Fibroblast of lung (primary cell): ENCODE measurements around the gene TMEM198. TPM values are rescaled to one million over a fixed set of nuclear protein-coding genes. Genes with fewer than 3 reads are reported as not detected.

Experiments used
- DNase-seq, 2 donors: peaks; one replicate each; pipeline versions ENCODE4 v3.0.0 to v3.0.0-alpha.2; 2010; ENCODE audit warnings: low read depth in 2 of 2
- H2AFZ ChIP-seq: 2 replicates; pipeline ENCODE4 v1.5.1; 2012; ENCODE audit warnings: low read length, control low read depth, inconsistent platforms
- H3K27ac ChIP-seq: 2 replicates; pipeline ENCODE4 v1.5.1; 2011; ENCODE audit warnings: low read length, control low read depth; ENCODE audit not compliant: insufficient read depth
- H3K27me3 ChIP-seq: 2 replicates; pipeline ENCODE4 v1.5.1; 2011; ENCODE audit warnings: mild to moderate bottlenecking, low read length; ENCODE audit not compliant: control insufficient read depth, insufficient read depth
- H3K36me3 ChIP-seq: 2 replicates; pipeline ENCODE4 v1.5.1; 2011; ENCODE audit warnings: low read length; ENCODE audit not compliant: control insufficient read depth, insufficient read depth
- H3K4me1 ChIP-seq: 2 replicates; pipeline ENCODE4 v1.5.1; 2011; ENCODE audit warnings: low read length; ENCODE audit not compliant: control insufficient read depth, insufficient read depth; ENCODE audit errors: extremely low read depth
- H3K4me2 ChIP-seq: 2 replicates; pipeline ENCODE4 v1.5.1; 2011; ENCODE audit warnings: low read length, control low read depth; ENCODE audit not compliant: insufficient read depth; ENCODE audit errors: extremely low read depth
- H3K4me3 ChIP-seq, 4 experiments: fragments of 200-600 bp in 1 of 4; sonication (generic) in 1 of 4; replicated peaks in 1 of 4; 2 replicates each; pipeline ENCODE4 v1.5.1; 2011 to 2016; ENCODE audit warnings: low read length in 4 of 4, low read depth in 3 of 4, mild to moderate bottlenecking in 3 of 4, control low read depth in 2 of 4, inconsistent platforms in 1 of 4, mixed read lengths in 1 of 4; ENCODE audit not compliant: insufficient read depth in 1 of 4; ENCODE audit errors: control extremely low read depth in 1 of 4
- H3K79me2 ChIP-seq: 2 replicates; pipeline ENCODE4 v1.5.1; 2012; ENCODE audit warnings: mild to moderate bottlenecking, low read length, inconsistent platforms; ENCODE audit not compliant: control insufficient read depth, insufficient read depth
- H3K9ac ChIP-seq: 2 replicates; pipeline ENCODE4 v1.5.1; 2011; ENCODE audit warnings: mild to moderate bottlenecking, low read length, control low read depth; ENCODE audit not compliant: insufficient read depth
- H3K9me3 ChIP-seq: 2 replicates; pipeline ENCODE4 v1.5.1; 2012; ENCODE audit warnings: low read depth, low read length; ENCODE audit not compliant: control insufficient read depth, insufficient read depth
- H4K20me1 ChIP-seq: 2 replicates; pipeline ENCODE4 v1.5.1; 2011; ENCODE audit warnings: low read length; ENCODE audit not compliant: control insufficient read depth, insufficient read depth; ENCODE audit errors: extremely low read depth
- EZH2 ChIP-seq: IDR thresholded peaks from 2 replicates; pipeline ENCODE4 v1.5.1; 2012; ENCODE audit warnings: low read length, control low read depth, mild to moderate bottlenecking; ENCODE audit errors: missing control alignments
- polyA plus RNA-seq, 2 donors: library from polyadenylated mRNA; depleted of rRNA in 1 of 2; stranded (reverse) in 1 of 2; unstranded in 1 of 2; fragments of >200 nt; gene quantifications; 2 replicates each; pipeline ENCODE4 v1.2.1, GENCODE V29; 2011 to 2012; ENCODE audit warnings: missing spikeins in 1 of 2
- total RNA-seq: library from RNA; depleted of rRNA; stranded (reverse); fragments of >200 nt; gene quantifications from 2 replicates; pipeline ENCODE4 v1.2.1, GENCODE V29; 2014
- TF ChIP-seq, protein P1 (sequence below), 2 donors: IDR thresholded peaks in 1 of 2; conservative IDR thresholded peaks in 1 of 2; 1 replicate in 1 of 2; 2 replicates in 1 of 2; pipeline ENCODE4 v1.5.1; 2011 to 2012; ENCODE audit warnings: low read length in 2 of 2, control low read depth in 1 of 2, inconsistent platforms in 1 of 2, low read depth in 1 of 2, mild to moderate bottlenecking in 1 of 2

TMEM198 gene
- total and polyA plus RNA-seq, 2 donors (not counting 1 experiment from before 2014, with no cell fraction given): 0.70 to 0.99 TPM

DNA sequence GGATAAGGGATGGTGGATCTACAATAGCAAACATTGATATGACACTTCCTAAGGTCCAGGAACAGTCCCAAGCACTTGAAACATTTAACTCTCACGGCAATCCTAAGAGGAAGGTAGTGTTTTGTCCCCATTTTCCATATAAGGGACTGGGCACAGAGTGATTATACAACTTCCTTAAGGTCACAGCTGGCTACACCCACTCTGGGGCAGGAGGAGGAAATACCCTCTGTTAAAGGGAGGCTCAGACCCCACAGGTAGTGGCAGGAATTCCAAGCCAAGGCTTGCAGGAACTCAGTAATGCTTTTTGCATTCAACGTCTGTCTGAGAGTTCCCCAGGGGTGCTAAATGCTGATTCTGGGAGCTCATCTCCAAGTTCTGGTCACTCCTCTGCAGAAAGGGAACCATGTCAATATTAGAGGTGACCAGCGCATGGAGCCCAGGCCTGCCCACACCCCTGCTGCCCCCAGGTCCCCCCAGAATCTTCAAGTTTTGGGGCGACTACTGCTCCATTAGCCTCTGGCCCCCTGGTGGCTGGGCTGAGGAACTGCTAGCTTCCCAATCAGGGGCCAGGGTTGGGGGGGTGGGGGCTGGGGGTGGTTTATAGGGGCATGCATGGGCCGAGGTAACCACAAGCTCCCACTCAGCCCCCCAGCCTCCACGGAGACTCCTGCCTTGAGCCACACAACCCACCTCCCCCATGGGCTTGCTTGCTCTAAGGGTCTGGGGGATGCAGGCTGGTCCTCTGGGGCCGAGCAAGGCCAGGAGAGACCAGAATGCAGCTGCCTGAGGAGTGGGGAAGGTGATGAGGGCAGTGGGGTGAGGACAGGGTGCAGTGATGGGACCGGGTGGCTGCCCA lies 16.4 kb downstream of the TMEM198 start:
- Histone ChIP-seq H3K36me3 (no peaks in the 10 kb centered on the region), H2AFZ (no peak overlapping the region), H3K27me3 (no peaks in the 10 kb centered on the region), H3K79me2 (no peaks in the 10 kb centered on the region), H3K9me3 (no peaks in the 10 kb centered on the region), H3K4me2 (no peak overlapping the region), H3K4me3 (no peak overlapping the region), H4K20me1 (no peaks in the 10 kb centered on the region), H3K9ac (no peak overlapping the region), H3K4me1 (no peaks in the 10 kb centered on the region), H3K27ac (no peak overlapping the region)
- no peak for DNase-seq
- TF ChIP-seq EZH2: no peak
- TF ChIP-seq, protein P1, sequence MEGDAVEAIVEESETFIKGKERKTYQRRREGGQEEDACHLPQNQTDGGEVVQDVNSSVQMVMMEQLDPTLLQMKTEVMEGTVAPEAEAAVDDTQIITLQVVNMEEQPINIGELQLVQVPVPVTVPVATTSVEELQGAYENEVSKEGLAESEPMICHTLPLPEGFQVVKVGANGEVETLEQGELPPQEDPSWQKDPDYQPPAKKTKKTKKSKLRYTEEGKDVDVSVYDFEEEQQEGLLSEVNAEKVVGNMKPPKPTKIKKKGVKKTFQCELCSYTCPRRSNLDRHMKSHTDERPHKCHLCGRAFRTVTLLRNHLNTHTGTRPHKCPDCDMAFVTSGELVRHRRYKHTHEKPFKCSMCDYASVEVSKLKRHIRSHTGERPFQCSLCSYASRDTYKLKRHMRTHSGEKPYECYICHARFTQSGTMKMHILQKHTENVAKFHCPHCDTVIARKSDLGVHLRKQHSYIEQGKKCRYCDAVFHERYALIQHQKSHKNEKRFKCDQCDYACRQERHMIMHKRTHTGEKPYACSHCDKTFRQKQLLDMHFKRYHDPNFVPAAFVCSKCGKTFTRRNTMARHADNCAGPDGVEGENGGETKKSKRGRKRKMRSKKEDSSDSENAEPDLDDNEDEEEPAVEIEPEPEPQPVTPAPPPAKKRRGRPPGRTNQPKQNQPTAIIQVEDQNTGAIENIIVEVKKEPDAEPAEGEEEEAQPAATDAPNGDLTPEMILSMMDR (conservative IDR thresholded peaks at IDR 0.05 in 1 of 2, IDR thresholded peaks at IDR 0.05 in 1 of 2; ENCODE audit: low read depth in 1 of 2, low read length in 2 of 2): peak; percentile 42 to 69

DNA sequence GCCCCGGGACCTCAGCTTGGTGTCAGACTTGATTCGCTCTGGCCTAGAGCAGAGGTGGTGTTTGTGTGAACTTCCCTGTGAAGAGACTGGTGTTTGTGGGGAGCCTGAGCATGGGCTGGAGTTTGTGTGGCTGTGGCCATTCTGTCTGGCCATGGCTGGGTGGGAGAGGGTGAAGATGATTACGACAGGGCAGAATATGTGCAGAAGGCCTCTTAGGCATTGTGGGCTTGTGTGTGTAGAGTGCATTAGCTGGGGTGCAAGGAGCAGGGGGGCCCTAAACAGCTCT lies 17.0 kb downstream of the TMEM198 start:
- TF ChIP-seq, protein P1 (conservative IDR thresholded peaks at IDR 0.05 in 1 of 2, IDR thresholded peaks at IDR 0.05 in 1 of 2; ENCODE audit: low read depth in 1 of 2, low read length in 2 of 2): peak in 1 of 2 donors; percentile 9
- no peak for TF ChIP-seq EZH2
- no peaks in the 10 kb centered on the region for H3K4me1 ChIP-seq
- no peaks in the 10 kb centered on the region for H4K20me1 ChIP-seq
- no peak overlapping the region for H2AFZ ChIP-seq
- H3K27me3 ChIP-seq: no peaks in the 10 kb centered on the region
- H3K36me3 ChIP-seq: no peaks in the 10 kb centered on the region
- H3K9ac ChIP-seq: no peak overlapping the region
- no peaks in the 10 kb centered on the region for H3K79me2 ChIP-seq
- H3K27ac ChIP-seq: no peak overlapping the region
- no peak for DNase-seq
- no peak overlapping the region for H3K4me3 ChIP-seq
- H3K4me2 ChIP-seq: no peak overlapping the region
- no peaks in the 10 kb centered on the region for H3K9me3 ChIP-seq

DNA sequence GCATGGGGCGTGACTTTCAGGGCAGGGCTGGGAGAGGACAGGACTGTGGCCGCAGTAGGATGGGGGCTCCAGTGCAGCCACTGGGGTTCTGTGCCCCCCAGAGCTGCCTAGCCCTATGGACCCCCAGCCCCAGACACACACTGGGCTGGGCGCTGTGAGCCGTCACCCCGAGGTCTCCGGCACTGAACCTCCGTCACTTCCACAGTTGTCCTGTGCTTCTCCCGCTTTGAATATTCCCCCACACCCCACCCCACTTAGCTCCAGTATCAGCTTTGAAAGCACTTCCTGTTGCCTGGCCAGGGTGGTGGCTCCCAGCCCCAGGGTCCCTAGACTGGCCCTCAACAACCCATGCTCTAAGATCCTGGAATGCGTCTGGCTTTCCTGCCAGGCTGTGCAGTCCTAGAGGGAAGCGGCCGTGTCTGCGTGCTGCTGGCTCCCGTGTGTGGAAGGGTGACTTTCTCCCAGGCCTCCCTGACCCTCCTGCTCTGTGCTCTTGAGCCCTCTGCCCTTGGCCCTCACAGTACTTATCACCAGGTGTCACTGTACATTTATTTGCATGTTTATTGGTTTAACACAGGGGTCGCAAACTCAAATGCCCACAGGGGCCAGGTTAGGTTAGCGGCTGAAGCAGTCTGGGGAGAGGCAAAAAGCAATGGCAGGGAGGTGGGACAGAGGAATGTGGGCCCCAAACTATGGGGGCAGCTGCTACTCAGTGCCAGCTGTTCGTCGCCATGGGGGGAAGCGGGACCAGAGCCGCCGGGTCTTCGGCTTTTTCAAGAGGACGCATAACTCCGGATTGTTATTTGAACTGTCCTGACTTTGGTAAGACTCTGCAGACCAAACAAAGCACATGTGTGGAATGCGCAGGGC lies 17.6 kb downstream of the TMEM198 start:
- no peak overlapping the region for H3K9ac ChIP-seq
- no peak overlapping the region for H3K4me2 ChIP-seq
- H3K27ac ChIP-seq: no peak overlapping the region
- H3K9me3 ChIP-seq: no peaks in the 10 kb centered on the region
- no peak for TF ChIP-seq EZH2
- TF ChIP-seq, protein P1 (conservative IDR thresholded peaks at IDR 0.05 in 1 of 2, IDR thresholded peaks at IDR 0.05 in 1 of 2; ENCODE audit: low read depth in 1 of 2, low read length in 2 of 2): no peak
- no peaks in the 10 kb centered on the region for H3K27me3 ChIP-seq
- H4K20me1 ChIP-seq: no peaks in the 10 kb centered on the region
- no peaks in the 10 kb centered on the region for H3K4me1 ChIP-seq
- H3K79me2 ChIP-seq: no peaks in the 10 kb centered on the region
- H3K4me3 ChIP-seq: no peak overlapping the region
- no peaks in the 10 kb centered on the region for H3K36me3 ChIP-seq
- H2AFZ ChIP-seq: no peak overlapping the region
- no peak for DNase-seq
